HG03064 (cell line): ENCODE measurements around the gene DNAH1.

Source experiments
- ATAC-seq: cut with Tn5 transposase; IDR thresholded peaks from one replicate; pipeline ENCODE4 v1.9.1; 2021; ENCODE audit warnings: low read depth; ENCODE audit not compliant: unreplicated experiment

DNAH1 gene

GRCh38 chr3:52355526-52355925 lies 39.4 kb downstream of the DNAH1 start:
- no peak for ATAC-seq

GRCh38 chr3:52356126-52356525 lies 40.0 kb downstream of the DNAH1 start:
- ATAC-seq: no peak

GRCh38 chr3:52357151-52358080 lies 41.3 kb downstream of the DNAH1 start:
- ATAC-seq: no peak

GRCh38 chr3:52358362-52358940 lies 42.3 kb downstream of the DNAH1 start:
- ATAC-seq: no peak

GRCh38 chr3:52359116-52359855 lies 43.2 kb downstream of the DNAH1 start:
- no peak for ATAC-seq

GRCh38 chr3:52361011-52361410 lies 44.9 kb downstream of the DNAH1 start:
- no peak for ATAC-seq

GRCh38 chr3:52361454-52361853 lies 45.3 kb downstream of the DNAH1 start:
- ATAC-seq: no peak

GRCh38 chr3:52361898-52362297 lies 45.8 kb downstream of the DNAH1 start:
- no peak for ATAC-seq

- no peak for ATAC-seq
Measured at GRCh38 chr3:52364322-52365035, 48.4 kb downstream of the DNAH1 start.

GRCh38 chr3:52366527-52366926 lies 50.4 kb downstream of the DNAH1 start:
- no peak for ATAC-seq

GRCh38 chr3:52367891-52368880 lies 52.1 kb downstream of the DNAH1 start:
- no peak for ATAC-seq

- no peak for ATAC-seq
Measured at GRCh38 chr3:52370531-52370930, 54.4 kb downstream of the DNAH1 start.

- no peak for ATAC-seq
Measured at GRCh38 chr3:52372822-52373504, 56.8 kb downstream of the DNAH1 start.

GRCh38 chr3:52373676-52374075 lies 57.6 kb downstream of the DNAH1 start:
- no peak for ATAC-seq

- no peak for ATAC-seq
Measured at GRCh38 chr3:52374173-52374572, 58.1 kb downstream of the DNAH1 start.

- ATAC-seq: no peak
Measured at GRCh38 chr3:52379610-52380009, 63.5 kb downstream of the DNAH1 start.

- ATAC-seq: no peak
Measured at GRCh38 chr3:52380023-52380422, 63.9 kb downstream of the DNAH1 start.

- no peak for ATAC-seq
Measured at GRCh38 chr3:52381623-52382022, 65.5 kb downstream of the DNAH1 start.

GRCh38 chr3:52383446-52383845 lies 67.3 kb downstream of the DNAH1 start:
- no peak for ATAC-seq
